Left lung (tissue), 10 donors: Measurements from ENCODE around the gene KRT4. TPM values are rescaled to one million over a fixed set of nuclear protein-coding genes. Genes with fewer than 3 reads are reported as not detected.

Source experiments
- ATAC-seq: fragments of 200-7000 bp; cut with Tn5 transposase; one replicate; pipeline ENCODE4 v1.9.1; 2020; ENCODE audit warnings: moderate library complexity
- DNase-seq, 4 donors: peaks; one replicate each; pipeline ENCODE4 v3.0.0-alpha.2; 2013 to 2020
- H3K27ac ChIP-seq, 2 donors: fragments of 200-600 bp; sonication (generic) in 1 of 2; one replicate each; pipeline versions ENCODE4 v1.5.0 to v1.8.0; 2020 to 2021
- H3K27me3 ChIP-seq, 2 donors: fragments of 200-600 bp; sonication (generic) in 1 of 2; one replicate each; pipeline versions ENCODE4 v1.5.0 to v1.8.0; 2020 to 2021
- H3K36me3 ChIP-seq, 2 donors: fragments of 200-600 bp; sonication (generic) in 1 of 2; one replicate each; pipeline versions ENCODE4 v1.5.0 to v1.8.0; 2020 to 2021
- H3K4me1 ChIP-seq, 2 donors: fragments of 200-600 bp; one replicate each; pipeline ENCODE4 v1.8.0; 2021
- H3K4me3 ChIP-seq, 2 donors: fragments of 200-600 bp; sonication (generic) in 1 of 2; one replicate each; pipeline versions ENCODE4 v1.5.0 to v1.8.0; 2020 to 2021; ENCODE audit warnings: mild to moderate bottlenecking in 1 of 2
- H3K9me3 ChIP-seq, 2 donors: fragments of 200-600 bp; sonication (generic) in 1 of 2; one replicate each; pipeline versions ENCODE4 v1.5.0 to v1.8.0; 2020 to 2021
- CTCF ChIP-seq, 2 donors: fragments of 200-600 bp; sonication (generic) in 1 of 2; IDR thresholded peaks; one replicate each; pipeline versions ENCODE4 v1.5.0 to v1.8.0; 2021; ENCODE audit warnings: antibody characterized with exemption in 2 of 2
- intact Hi-C, 2 donors: fragments of 100-400 bp; cut with DNase I; formaldehyde crosslinking; loops; one replicate each; pipeline versions ENCODE4 v1.11.2 to v1.14.2; 2022
- polyA plus RNA-seq, 6 donors: library from polyadenylated mRNA; unstranded; fragments of 120-200 nt; gene quantifications; one replicate each; pipeline ENCODE4 v1.2.1, GENCODE V29; 2013; ENCODE audit not compliant: insufficient read length in 6 of 6
- total RNA-seq, 2 donors: library from RNA; stranded (reverse); fragmentation: NEBNext Ultra II Directional; extraction: Animal tissue kit (Norgen Biotek cat#: 25700); gene quantifications; one replicate each; pipeline ENCODE4 v1.2.1, GENCODE V29; 2021
- donor health status: DM: no; HTN: yes; CAD: no.
- donor health status: DM: no; HTN: no; CAD: no.

The KRT4 gene
- total and polyA plus RNA-seq, 8 donors: 0.47 to 9.4 (median 2.6) TPM

- DNase-seq (no peak), ATAC-seq (peak; percentile 87)
- intact Hi-C loops: no loop called here
- Histone ChIP-seq H3K4me1 (peaks cover 5 to 9% of the 10 kb centered on the region in 2 donors), H3K9me3 (no peaks in the 10 kb centered on the region), H3K4me3 (no peak overlapping the region), H3K27ac (no peak overlapping the region), H3K27me3 (peaks cover 0 to 25% of the 10 kb centered on the region in 2 donors), H3K36me3 (no peaks in the 10 kb centered on the region)
- no peak for TF ChIP-seq CTCF (IDR thresholded peaks at IDR 0.05)
These were observed 15.0 kb downstream of the KRT4 start for GRCh38 chr12:52798671-52799504.

GRCh38 chr12:52798003-52798670, 15.8 kb downstream of the KRT4 start:
- Histone ChIP-seq H3K9me3 (no peaks in the 10 kb centered on the region), H3K36me3 (no peaks in the 10 kb centered on the region), H3K27ac (no peak overlapping the region), H3K4me3 (no peak overlapping the region), H3K27me3 (peaks cover 0 to 33% of the 10 kb centered on the region in 2 donors), H3K4me1 (peaks cover 5 to 9% of the 10 kb centered on the region in 2 donors)
- ATAC-seq (no peak), DNase-seq (no peak)
- TF ChIP-seq CTCF (IDR thresholded peaks at IDR 0.05): no peak
- intact Hi-C loops: no loop called here

- intact Hi-C loops: no loop called here
- Histone ChIP-seq H3K4me3 (no peak overlapping the region), H3K27me3 (peaks cover 0 to 39% of the 10 kb centered on the region in 2 donors), H3K27ac (no peak overlapping the region), H3K36me3 (no peaks in the 10 kb centered on the region), H3K9me3 (no peaks in the 10 kb centered on the region), H3K4me1 (peaks cover 5 to 9% of the 10 kb centered on the region in 2 donors)
- TF ChIP-seq CTCF (IDR thresholded peaks at IDR 0.05): no peak
- DNase-seq (no peak), ATAC-seq (no peak)
These were observed 16.4 kb downstream of the KRT4 start for GRCh38 chr12:52797529-52797894.

- Histone ChIP-seq H3K9me3 (no peaks in the 10 kb centered on the region), H3K27ac (no peak overlapping the region), H3K4me3 (no peak overlapping the region), H3K4me1 (peaks cover 5 to 9% of the 10 kb centered on the region in 2 donors), H3K27me3 (peaks cover 0 to 44% of the 10 kb centered on the region in 2 donors), H3K36me3 (no peaks in the 10 kb centered on the region)
- no peak for DNase-seq
- no peak for TF ChIP-seq CTCF (IDR thresholded peaks at IDR 0.05)
- ATAC-seq: no peak
- intact Hi-C loops: no loop called here
These were observed 16.9 kb downstream of the KRT4 start for GRCh38 chr12:52796839-52797528.

- peaks cover 0 to 49% of the 10 kb centered on the region in 2 donors for H3K27me3 ChIP-seq
- no peaks in the 10 kb centered on the region for H3K36me3 ChIP-seq
- DNase-seq (no peak), ATAC-seq (no peak)
- intact Hi-C loops: no loop called here
- no peak overlapping the region for H3K27ac ChIP-seq
- no peaks in the 10 kb centered on the region for H3K9me3 ChIP-seq
- H3K4me3 ChIP-seq: no peak overlapping the region
- H3K4me1 ChIP-seq: peaks cover 5 to 9% of the 10 kb centered on the region in 2 donors
- no peak for TF ChIP-seq CTCF (IDR thresholded peaks at IDR 0.05)
These were observed 17.5 kb downstream of the KRT4 start for GRCh38 chr12:52796429-52796794.
